NT2/D1 (cell line): Measurements from ENCODE around the gene NAALADL2.

Experiments used
- SUZ12 ChIP-seq: IDR thresholded peaks from 2 replicates; pipeline ENCODE4 v1.6.1; 2011; ENCODE audit not compliant: insufficient read length, insufficient read depth; ENCODE audit errors: extremely low read depth
- YY1 ChIP-seq: IDR thresholded peaks from 2 replicates; pipeline ENCODE4 v1.6.1; 2011; ENCODE audit not compliant: insufficient read length, insufficient read depth

DNA sequence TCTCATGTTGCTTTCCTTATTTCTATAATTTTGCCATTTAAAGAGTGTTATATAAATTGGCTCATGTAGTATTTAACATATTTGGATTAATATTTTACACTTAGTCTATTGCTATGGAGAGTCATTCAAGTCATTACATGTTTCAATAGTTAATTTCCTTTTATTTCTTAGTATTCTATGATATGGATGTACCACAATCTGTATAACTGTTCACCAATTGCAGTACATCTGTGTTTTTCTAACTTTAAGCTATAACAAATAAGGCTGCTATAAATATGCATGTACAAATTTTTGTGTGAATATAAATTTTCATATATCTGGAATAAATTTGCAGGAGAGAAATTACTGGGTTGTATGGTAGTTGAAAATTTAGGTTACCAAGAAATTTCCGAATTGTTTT lies 993.4 kb downstream of the NAALADL2 start:
- TF ChIP-seq YY1 (no peak), SUZ12 (no peak)
